Stimulated activated CD8-positive, alpha-beta memory T cell treated with anti-CD3 and anti-CD28 coated beads, Interleukin-4, amount 100 ng/mL, for 1 hour (primary cell): ENCODE results near the gene MGST1.
"Not testable (repeated sequence)": the region's sequence is repeated elsewhere in the genome, so short reads cannot be mapped to it uniquely, and the experiment has no call there.

Source experiments
- DNase-seq, 2 donors: peaks; one replicate each; pipeline ENCODE4 v3.0.0-alpha.2; 2020; ENCODE audit warnings: low read depth in 2 of 2, low spot score in 1 of 2

MGST1 gene

DNA sequence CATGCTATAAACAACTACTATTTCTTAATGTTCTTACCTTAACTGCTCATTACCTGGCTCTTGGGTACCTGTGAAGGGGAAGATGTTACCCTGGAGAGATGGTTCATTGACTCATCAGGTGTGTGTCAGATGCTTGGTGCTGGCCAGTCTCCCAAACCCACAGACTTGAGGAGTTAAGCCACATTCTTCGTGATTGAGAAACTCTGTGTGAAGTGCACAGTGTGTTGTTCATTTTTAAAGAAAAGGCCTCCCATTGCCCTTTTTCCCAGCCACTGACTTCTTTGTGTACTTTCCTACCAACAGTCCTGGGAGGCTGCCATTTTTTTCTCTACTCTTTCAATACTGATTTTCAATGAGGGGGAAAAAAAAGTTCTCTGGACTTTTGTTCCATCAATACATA is 3.2 kb downstream of the MGST1 start:
- DNase-seq, result no peak

DNA sequence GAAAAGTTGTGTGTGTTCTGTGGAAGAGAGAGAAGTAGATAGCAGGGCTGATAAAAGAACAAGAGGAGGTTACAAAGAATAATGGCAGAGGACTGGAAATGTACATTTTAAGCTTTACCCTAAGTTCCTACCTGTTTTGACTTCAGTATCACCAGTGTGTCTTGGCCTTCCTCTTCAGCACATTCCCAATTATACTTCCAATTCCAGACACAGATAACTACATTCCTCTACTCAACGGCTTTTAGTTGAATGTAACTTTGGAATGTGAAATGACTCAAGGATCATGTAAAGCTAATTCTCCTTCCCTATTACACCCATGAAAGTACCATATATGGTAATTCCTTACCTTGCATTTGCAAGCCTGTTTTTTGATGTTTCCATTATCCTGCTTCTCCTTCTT is 5.0 kb downstream of the MGST1 start:
- no peak for DNase-seq

DNA sequence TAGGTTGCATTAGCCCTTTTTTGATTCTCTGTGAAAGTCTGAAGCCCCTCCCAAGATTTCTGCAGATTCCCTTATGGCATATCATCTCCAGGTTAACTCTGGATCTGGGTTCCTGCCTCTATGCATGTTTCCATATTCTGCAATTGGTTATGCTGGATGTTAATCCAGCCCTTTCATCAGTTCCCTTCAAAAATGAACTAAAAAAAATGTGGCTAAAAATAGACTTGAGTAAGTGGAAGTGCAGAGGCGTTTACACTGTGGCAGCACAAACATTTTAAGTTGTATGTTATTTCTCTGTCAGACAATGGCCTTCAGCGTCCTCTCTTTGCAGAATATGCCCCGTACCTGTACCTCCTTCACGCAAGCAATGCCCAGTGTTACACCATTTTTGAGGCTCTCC is 11.4 kb downstream of the MGST1 start:
- DNase-seq, result no peak

DNA sequence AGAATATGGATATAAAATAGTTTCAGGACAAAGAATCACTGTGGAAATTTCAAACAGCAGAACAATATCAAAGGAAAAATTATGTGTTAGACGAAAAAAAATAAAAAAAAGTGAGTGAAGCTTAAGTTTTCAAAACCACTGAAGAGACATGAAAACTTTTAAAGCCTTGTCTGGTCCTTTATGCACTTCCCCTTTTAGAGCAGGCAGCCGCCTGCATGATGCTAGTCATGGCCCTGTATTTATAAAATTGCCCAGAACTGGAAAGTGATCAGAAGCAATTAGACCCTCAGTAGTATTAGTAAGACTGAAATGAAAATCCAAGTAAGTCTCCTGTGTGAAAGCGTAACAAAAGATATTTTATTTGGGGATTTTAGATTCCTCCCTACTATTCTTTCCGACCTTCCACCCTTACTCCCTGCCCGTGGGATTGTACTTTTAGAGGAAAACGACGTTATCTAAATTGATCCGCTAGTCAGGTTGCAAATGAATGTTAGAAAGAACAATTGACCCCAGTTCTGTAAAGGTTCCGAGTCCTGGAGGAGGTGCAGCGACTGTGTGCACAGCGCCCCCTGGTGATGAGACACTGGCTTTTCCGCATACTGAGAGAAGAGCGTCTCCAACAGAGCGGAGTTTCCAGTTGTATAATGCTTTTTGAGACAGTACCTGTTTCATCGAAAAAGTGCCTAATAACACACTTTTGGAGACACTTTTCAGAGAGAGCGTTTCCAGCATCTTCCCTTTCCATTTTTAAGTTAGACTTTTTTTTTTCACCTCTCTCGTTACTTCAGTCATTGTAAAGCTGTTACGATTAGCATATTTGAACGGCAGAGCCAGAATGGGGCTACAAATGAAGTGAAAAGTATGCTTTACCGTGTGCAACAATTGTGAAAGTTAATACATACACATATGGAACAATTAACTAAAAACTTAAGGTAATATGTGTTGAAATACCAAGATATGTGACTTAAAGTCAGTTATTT is 12.4 kb downstream of the MGST1 start:
- DNase-seq, result no peak

DNA sequence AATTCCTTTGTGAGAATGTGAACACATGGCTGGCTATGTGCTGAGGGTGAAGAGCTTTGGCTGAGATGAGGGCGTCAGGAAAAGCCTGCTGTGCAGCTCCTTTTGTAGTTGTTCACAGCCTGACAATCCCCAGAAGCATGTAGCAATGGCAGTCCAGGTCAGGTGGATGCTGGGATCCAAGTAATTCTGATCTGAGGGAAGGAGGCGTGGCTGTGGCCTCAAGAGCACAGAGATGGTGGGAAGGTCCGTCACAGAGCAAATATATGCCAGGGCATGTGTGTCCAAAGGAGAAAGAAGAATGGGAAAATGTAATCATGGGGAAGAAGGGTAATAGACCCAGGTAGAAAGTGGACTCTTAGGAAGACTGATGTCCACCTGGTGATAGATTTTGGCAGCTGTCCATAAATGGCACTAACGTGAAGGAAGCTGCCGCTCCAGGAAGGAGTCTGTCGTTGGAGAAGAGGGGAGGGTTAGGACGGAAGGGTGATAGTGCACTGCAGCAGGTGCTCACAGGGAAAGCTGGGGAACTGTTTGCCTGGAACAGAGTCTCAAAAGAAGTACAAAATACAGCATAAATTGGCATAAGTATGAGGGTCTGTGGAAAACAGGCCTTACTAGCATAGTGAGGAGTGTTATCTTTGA is 13.8 kb downstream of the MGST1 start:
- no peak for DNase-seq

DNA sequence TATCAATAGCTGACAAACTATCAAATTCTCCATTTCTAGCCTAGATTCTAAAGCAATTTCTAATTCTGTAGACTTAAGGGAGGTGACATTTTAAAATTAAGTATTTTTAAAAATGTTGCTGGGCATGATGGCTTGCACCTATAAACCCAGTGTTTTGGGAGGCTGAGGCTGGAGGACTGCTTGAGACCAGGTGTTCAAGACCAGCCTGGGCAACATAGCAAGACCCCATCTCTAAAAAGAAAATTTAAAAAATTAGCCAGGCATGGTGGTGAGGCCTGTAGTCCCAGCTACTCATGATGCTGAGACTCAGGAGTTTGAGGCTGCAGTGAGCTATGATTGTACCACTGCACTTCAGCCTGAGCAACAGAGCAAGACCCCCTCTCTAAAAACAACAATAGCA is 15.1 kb downstream of the MGST1 start:
- no peak for DNase-seq

DNA sequence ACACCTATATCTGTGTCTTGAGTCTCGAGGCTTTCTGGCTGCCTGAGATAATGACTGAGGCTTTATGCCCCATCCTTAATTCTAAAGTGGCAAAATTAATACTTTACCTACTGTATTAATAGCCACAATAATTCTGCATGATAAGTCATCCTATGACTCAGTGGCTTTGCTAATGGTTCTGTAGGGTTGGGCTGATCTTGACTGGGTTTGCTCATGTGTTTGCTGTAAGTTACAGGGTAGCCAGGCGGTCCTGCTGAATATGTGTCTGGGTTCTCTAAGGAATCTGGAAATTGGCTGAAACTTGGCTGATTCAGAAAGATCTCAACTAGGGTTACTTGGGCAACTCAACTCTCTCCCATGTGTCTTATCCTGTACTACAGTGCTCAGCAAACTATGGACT is 21.7 kb downstream of the MGST1 start:
- DNase-seq, result no peak

DNA sequence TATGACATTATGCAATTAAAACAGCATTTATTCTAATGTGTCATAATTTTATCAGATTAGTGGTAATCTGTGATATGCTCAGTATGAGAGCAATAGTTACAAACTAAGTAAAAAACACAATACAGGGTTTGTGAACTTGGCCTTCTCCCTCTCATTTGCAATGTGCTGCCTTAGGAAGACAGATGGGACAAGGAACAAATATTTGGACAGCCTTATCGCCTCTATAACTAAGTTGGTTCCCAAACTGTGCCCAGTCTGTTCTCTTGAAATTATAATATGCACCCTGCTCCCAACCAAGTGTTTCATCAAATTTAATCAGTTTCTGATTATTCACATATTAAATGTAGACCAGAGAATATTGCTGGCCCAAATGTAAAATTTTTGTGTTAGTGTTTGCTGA is 22.7 kb downstream of the MGST1 start:
- no peak for DNase-seq

DNA sequence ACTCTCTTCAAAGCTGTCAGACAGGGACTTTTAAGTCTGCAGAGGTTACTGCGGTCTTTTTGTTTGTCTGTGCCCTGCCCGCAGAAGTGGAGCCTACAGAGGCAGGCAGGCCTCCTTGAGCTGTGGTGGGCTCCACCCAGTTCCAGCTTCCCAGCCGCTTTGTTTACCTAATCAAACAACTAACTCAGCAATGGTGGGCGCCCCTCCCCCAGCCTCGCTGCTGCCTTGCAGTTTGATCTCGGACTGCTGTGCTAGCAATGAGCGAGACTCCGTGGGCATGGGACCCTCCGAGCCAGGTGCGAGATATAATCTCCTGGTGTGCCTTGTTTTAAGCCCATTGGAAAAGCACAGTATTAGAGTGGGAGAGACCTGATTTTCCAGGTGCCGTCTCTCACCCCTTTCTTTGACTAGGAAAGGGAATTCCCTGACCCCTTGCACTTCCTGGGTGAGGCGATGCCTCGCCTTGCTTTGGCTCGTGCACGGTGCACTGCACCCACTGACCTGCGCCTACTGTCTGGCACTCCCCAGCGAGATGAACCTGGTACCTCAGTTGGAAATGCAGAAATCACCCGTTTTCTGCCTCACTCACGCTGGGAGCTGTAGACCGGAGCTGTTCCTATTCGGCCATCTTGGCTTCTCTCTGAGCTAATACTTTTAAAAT is 35.3 kb downstream of the MGST1 start:
- not testable (repeated sequence) for DNase-seq

DNA sequence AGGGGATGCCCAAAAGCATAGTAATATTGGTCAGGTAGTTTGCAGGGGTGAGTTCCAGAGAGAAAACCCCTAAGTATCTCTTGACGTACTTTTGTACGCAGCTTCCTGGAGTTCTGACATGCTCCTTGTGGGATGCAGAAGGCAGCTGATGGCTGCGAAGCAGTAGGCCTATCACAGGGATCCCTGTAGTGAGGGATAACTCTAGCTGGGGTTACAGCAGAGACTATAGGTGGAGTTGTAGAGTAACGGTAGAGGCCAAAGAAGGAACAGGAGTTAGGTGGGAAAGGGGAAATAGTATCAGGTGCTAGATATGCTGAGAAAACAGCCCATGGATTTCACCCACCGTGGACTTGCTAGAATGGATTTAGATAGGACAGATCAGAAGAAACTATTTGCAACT is 37.3 kb downstream of the MGST1 start:
- DNase-seq, result no peak

DNA sequence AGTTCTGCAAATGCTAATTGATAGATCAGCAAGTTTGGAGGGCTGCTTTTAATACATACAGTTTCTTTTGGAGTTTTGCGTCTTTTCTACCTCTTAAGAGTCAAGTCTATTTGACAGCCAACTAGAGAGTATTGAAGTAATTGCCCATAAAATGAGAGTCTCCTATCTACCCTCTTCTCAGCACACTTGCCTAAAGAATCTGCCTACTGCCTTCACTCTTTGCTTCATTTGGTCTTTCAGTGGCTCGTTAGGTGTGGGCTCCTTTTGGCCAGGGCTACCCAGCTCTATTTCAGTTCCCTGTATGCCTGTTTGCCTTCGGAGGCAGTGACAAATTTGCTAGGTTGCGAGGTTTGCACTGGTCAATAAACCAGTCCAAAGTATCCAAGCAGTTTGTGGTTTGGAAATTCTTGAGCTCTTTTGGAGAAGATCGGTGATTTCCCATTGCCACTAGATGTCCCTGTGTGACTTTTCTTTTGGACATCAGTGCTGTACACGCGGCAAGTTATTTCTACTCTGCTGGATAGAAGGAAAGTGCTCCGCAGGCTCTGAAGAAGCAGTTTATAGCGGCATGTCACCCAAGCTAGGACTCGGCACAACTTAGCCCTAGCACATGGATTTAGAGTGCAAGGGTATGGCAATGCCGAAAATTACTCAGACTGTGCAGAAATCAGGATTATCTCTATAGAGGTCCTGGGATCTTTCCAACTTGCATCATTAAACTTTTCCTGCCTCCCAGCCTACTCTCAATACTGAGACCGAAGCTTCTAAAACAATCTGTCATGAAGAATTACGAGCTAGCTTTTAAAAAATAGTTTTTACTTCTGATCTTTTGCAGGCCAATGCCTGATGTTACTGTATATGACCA is 38.6 kb downstream of the MGST1 start:
- no peak for DNase-seq

DNA sequence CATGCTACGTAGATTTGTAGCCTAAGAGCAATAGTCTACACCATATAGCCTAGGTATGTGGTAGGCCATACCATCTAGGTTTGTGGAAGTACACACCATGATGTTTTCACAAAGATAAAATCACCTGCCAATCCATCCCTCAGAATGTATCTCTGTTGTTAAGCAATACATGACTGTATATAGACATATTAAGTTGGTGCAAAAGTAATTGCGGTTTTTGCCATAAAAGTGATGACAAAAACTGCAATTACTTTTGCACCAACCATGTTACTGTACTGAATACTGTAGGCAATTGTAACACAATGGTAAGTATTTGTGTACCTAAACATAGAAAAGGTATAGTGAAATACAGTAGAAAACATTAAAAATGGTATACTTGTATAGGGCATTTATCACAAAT is 40.5 kb downstream of the MGST1 start:
- DNase-seq, result no peak

DNA sequence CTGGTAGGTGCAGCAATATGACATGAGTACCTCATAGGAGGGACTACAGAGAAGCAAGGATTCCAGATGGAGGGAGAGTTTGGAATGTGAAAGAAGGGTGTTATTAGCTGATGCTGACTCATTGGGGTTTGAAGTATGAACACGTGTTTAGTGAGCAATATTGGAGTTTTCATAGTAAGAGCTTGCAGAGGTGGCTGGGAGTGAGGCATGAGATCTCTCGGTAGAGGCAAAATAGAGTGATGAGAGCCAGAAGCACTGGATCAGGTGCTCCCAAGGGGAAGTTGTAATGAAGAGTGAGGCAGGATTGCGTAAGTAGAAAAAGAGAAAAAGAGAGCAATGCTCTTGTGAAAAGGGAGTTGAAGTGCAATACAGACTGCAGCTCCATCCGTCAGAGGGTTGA is 42.1 kb downstream of the MGST1 start:
- no peak for DNase-seq

DNA sequence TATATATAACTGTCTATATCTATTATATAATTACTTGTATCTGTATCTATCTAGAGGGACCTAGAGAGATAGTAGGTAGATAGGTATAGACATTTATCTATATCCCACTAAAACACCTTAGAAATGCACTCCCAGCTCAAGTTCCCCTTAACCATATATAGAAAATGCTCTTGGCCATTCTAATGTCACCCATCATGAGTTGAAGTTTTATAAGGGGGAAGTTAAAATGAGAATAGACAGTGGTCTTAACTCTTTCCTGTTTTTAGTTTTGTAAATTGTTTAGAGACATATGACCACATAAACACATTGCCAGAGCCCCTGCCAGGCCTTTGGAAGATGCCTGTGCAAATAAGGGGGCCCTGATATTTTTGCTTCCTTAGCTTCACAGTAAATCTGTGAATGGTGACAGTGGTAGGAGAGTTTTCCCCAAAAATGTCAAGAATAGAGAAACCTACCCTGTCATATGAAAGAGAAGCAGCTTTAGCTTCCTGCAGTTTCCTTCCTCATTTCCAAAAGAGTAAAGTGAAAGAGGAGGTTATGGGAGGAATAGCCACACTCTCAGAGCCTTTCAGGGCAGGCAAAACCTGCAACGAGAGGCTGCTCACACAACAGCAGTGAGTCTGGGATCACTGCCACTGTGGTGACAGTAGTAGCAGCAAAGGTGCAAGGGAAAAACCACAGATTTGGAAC is 45.5 kb downstream of the MGST1 start:
- DNase-seq, result no peak

DNA sequence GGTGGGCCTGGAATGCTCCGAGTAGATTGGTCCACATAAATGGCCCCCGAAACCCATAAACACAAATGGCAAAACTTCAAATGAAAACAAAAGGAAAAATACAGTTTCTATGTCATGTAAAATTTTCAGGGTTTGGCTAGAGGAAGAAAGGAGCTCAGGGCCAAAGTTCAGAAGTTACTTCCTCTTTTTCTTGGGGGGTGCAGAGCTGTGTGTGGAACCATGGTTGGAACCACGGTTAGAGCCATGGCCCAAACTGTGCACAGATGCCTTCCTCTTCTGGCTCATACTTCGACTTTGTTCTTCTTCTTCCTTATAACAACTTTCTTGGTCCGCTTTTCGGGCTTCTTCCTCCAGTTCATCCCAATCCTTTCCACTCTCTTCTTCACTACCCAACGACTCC is 51.7 kb downstream of the MGST1 start:
- DNase-seq, result no peak

DNA sequence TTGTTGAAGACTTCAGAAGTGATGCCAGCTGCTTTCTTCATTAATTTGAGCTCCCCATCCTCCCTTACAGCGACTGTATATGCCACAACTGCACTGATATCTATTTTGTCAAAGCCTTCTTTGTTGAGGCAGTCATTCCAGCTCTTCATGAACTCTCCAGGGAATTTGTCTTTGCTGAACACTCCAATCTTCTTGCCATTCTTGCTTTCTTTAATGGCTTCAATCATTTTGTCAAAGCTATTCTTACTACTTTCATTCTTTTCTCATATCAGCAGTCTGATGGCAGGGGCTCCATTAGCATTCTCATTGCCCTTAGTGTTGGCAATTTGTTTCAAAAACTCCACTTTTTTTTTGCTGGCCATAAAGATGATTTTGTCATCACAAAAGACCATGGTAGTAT is 54.4 kb downstream of the MGST1 start:
- DNase-seq, result not testable (repeated sequence)

DNA sequence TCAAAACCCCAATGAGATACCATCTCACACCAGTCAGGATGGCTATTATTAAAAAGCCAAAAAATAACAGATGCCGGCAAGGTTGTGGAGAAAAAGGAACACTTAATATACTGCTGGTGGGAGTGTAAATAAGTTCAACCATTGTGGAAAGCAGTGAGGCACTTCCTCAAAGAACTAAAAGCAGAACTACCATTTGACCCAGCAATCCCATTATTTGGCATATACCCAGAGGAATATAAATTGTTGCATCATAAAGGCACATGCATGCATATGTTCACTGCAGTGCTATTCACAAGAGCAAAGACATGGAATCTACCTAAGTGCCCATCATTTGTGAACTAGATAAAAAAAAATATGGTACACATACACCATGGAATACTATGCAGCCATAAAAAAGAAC is 59.9 kb downstream of the MGST1 start:
- DNase-seq, result no peak
